ENCODE measurements around the gene ZNRF2.
"Not testable (repeated sequence)": the region's sequence is repeated elsewhere in the genome, so short reads cannot be mapped to it uniquely, and the experiment has no call there.

- TF ChIP-seq POLR2A, CTCF (IDR thresholded peaks at IDR 0.05): not testable (repeated sequence)
These were observed 13.1 kb downstream of the ZNRF2 start for GRCh38 chr7:30297499-30297898.

Measured in thyroid gland (tissue), 4 donors.